ENCODE results near the gene PRM1.

DNA sequence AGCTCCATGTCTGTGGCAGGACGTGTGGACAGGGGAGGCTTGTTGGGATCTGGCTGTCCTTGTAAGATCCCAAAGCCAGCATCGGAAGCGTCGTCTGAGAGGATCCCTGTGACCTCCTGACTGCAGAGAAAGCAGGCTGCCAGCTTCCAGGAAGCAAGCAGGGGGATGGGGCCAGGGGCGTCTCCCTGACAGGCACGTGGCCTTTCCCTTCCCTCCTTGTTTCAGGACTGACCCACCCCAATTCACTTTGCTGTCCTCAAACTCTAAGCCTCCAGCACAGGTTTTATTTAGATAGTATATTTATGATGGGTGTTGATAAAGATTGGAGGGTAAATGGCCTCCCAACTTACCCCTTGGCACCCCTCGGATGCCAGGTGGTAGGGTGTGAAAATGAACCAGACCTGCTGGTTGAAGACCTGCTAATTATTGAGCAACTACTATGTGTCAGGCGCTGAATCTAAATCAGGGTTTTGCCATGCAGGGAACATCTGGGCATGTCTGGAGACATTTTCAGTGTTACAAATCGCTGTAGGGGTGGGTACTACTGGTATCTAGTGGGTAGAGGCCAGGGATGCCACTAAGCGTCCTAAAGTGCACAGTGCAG lies 49.7 kb downstream of the PRM1 start:
- TF ChIP-seq, protein P1, sequence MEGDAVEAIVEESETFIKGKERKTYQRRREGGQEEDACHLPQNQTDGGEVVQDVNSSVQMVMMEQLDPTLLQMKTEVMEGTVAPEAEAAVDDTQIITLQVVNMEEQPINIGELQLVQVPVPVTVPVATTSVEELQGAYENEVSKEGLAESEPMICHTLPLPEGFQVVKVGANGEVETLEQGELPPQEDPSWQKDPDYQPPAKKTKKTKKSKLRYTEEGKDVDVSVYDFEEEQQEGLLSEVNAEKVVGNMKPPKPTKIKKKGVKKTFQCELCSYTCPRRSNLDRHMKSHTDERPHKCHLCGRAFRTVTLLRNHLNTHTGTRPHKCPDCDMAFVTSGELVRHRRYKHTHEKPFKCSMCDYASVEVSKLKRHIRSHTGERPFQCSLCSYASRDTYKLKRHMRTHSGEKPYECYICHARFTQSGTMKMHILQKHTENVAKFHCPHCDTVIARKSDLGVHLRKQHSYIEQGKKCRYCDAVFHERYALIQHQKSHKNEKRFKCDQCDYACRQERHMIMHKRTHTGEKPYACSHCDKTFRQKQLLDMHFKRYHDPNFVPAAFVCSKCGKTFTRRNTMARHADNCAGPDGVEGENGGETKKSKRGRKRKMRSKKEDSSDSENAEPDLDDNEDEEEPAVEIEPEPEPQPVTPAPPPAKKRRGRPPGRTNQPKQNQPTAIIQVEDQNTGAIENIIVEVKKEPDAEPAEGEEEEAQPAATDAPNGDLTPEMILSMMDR (IDR thresholded peaks at IDR 0.05) = no peak
- TF ChIP-seq POLR2A (IDR thresholded peaks at IDR 0.05) = no peak
